Ectodermal cell (in vitro differentiated cells): ENCODE measurements around the gene YJU2.

Experiments used
- H3K27ac ChIP-seq: 2 replicates; pipeline ENCODE4 v1.7.0; 2013; ENCODE audit warnings: mild to moderate bottlenecking, low read depth, low read length; ENCODE audit not compliant: insufficient read depth, poor library complexity, severe bottlenecking
- H3K27me3 ChIP-seq: 2 replicates; pipeline ENCODE4 v1.7.0; 2013; ENCODE audit warnings: mild to moderate bottlenecking, low read length; ENCODE audit not compliant: insufficient read depth, control insufficient read depth, poor library complexity, severe bottlenecking
- H3K36me3 ChIP-seq: one replicate; pipeline ENCODE4 v1.7.0; 2013; ENCODE audit warnings: low read length; ENCODE audit not compliant: control insufficient read depth, insufficient read depth
- H3K4me1 ChIP-seq: one replicate; pipeline ENCODE4 v1.7.0; 2013; ENCODE audit warnings: low read length; ENCODE audit not compliant: control insufficient read depth, insufficient read depth
- H3K4me3 ChIP-seq: 2 replicates; pipeline ENCODE4 v1.7.0; 2013; ENCODE audit warnings: low read depth, low read length, control low read depth; ENCODE audit not compliant: insufficient read depth
- H3K9me3 ChIP-seq: 2 replicates; pipeline ENCODE4 v1.7.0; 2013; ENCODE audit warnings: mild to moderate bottlenecking, low read length, moderate library complexity; ENCODE audit not compliant: control insufficient read depth
- WGBS, 2 experiments: methylation state at CpG; one replicate each; pipeline ENCODE4 v1.1.7; 2013; ENCODE audit warnings: missing lambda C conversion rate in 2 of 2; 5-methylcytosine and 5-hydroxymethylcytosine counted together

Gene YJU2

GRCh38 chr19:4310247-4311121 lies 63.6 kb downstream of the YJU2 start:
- peaks cover 28% of the 10 kb centered on the region for H3K36me3 ChIP-seq
- 94% methylated on average over 22 of the region's 22 CpGs for WGBS, 2 experiments

GRCh38 chr19:4313847-4314490 lies 67.1 kb downstream of the YJU2 start:
- peaks cover 45% of the 10 kb centered on the region for H3K36me3 ChIP-seq
- H3K4me1 ChIP-seq, result no peaks in the 10 kb centered on the region
- no peak overlapping the region for H3K4me3 ChIP-seq
- 86 to 91% methylated on average over 11 of the region's 12 CpGs for WGBS, 2 experiments
- peaks cover 3% of the 10 kb centered on the region for H3K9me3 ChIP-seq
- no peaks in the 10 kb centered on the region for H3K27me3 ChIP-seq
- H3K27ac ChIP-seq, result no peak overlapping the region

More at GRCh38 chr19:4310247-4311121, 63.6 kb downstream of the YJU2 start:
- H3K27me3 ChIP-seq, result no peaks in the 10 kb centered on the region
- no peaks in the 10 kb centered on the region for H3K9me3 ChIP-seq
- H3K4me3 ChIP-seq, result no peak overlapping the region
- no peaks in the 10 kb centered on the region for H3K4me1 ChIP-seq
- H3K27ac ChIP-seq, result no peak overlapping the region

- Histone ChIP-seq H3K27ac (no peak overlapping the region), H3K36me3 (peaks cover 34% of the 10 kb centered on the region), H3K4me1 (no peaks in the 10 kb centered on the region), H3K9me3 (peaks cover 3% of the 10 kb centered on the region), H3K4me3 (no peak overlapping the region), H3K27me3 (no peaks in the 10 kb centered on the region)
- WGBS, 2 experiments, result 94% methylated on average over 9 of the region's 9 CpGs
These were observed 70.1 kb downstream of the YJU2 start for GRCh38 chr19:4316956-4317355.

GRCh38 chr19:4318460-4318859 lies 71.6 kb downstream of the YJU2 start:
- WGBS, 2 experiments, result 97% methylated on average over 7 of the region's 7 CpGs
- Histone ChIP-seq H3K4me3 (no peak overlapping the region), H3K9me3 (peaks cover 3% of the 10 kb centered on the region), H3K27me3 (no peaks in the 10 kb centered on the region), H3K4me1 (no peaks in the 10 kb centered on the region), H3K27ac (no peak overlapping the region), H3K36me3 (peaks cover 27% of the 10 kb centered on the region)
